Measurements from ENCODE around the gene BPNT1. TPM values are rescaled to one million over a fixed set of nuclear protein-coding genes. Genes with fewer than 3 reads are reported as not detected.
A peak's percentile ranks its signal among the peaks of the same experiment; 100 is the strongest.
"Not testable (repeated sequence)": the region's sequence is repeated elsewhere in the genome, so short reads cannot be mapped to it uniquely, and the experiment has no call there.

BPNT1 gene
- total and polyA plus RNA-seq, 10 donors = 15.3 to 25.8 (median 19.5) TPM

DNA sequence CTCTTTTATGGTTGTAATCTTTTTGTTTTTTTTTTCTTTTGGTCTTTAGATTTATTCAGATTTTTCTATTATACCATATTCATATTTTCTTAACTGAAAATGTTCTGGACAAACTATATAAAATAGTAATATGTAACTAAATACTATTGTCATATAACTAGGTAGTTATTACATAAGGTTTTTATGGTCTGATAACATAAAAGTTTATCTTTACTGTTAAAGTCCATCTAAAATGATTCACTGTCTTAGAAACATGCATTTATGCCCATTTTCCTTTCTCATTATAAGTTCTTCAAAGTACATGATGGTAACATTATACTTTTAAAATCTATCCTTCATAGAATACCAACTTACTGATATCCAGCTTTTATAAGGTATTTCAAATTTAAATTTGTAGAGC is 33.5 kb upstream of the BPNT1 start:
- DNase-seq = no peak
- H3K4me1 ChIP-seq = no peaks in the 10 kb centered on the region
- no peak overlapping the region for H3K4me3 ChIP-seq
- H3K36me3 ChIP-seq = peaks cover 0 to 46% (median 20%) of the 10 kb centered on the region in 6 donors
- TF ChIP-seq POLR2A (IDR thresholded peaks at IDR 0.05) (no peak), POLR2AphosphoS5 (IDR thresholded peaks at IDR 0.05) (no peak)
- TF ChIP-seq, protein P1, sequence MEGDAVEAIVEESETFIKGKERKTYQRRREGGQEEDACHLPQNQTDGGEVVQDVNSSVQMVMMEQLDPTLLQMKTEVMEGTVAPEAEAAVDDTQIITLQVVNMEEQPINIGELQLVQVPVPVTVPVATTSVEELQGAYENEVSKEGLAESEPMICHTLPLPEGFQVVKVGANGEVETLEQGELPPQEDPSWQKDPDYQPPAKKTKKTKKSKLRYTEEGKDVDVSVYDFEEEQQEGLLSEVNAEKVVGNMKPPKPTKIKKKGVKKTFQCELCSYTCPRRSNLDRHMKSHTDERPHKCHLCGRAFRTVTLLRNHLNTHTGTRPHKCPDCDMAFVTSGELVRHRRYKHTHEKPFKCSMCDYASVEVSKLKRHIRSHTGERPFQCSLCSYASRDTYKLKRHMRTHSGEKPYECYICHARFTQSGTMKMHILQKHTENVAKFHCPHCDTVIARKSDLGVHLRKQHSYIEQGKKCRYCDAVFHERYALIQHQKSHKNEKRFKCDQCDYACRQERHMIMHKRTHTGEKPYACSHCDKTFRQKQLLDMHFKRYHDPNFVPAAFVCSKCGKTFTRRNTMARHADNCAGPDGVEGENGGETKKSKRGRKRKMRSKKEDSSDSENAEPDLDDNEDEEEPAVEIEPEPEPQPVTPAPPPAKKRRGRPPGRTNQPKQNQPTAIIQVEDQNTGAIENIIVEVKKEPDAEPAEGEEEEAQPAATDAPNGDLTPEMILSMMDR (IDR thresholded peaks at IDR 0.05 in 8 of 11, conservative IDR thresholded peaks at IDR 0.05 in 3 of 11) = no peak
- intact Hi-C loops (cut with DNase I; ENCODE audit: low total_unique reads) = no loop called here
- H3K27ac ChIP-seq = no peak overlapping the region
- no peaks in the 10 kb centered on the region for H3K27me3 ChIP-seq (replicated peaks in 1 of 7)
- H3K9me3 ChIP-seq = no peaks in the 10 kb centered on the region

DNA sequence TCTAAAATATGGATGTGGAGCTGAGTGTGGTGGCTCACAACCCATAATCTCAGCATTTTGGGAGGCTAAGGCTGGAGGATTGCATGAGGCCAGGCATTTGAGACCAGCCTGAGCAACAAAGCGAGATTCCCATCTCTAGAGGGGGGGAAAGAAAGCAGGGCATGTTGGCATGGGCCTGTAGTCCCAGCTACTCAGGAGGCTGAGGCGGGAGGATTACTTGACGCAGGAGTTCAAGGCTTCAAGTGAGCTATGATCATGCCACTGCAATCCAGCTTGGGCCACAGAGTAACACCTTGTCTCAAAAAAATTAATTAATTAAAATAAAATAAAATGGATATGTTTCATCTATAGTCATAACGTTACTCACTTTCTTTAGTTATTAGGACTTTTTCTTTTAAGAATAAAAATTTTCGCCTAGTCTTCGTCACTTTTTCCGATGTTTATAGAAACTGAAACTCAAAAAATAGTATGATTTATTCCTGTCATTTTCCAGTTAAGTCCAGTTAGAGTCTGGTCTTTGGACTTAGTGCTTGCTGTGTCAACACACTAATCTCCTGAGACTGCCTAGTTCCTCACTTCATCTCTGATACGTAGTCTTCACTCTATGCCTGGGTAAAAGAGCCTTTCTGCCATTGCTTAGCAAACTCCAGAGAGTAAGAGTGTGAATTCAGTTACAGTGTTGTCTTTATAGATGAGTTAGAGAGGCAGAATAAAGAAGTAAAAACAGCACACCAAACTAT is 32.4 kb upstream of the BPNT1 start:
- intact Hi-C loops (cut with DNase I; ENCODE audit: low total_unique reads) = no loop called here
- Histone ChIP-seq H3K4me1 (no peaks in the 10 kb centered on the region), H3K27me3 (replicated peaks in 1 of 7) (no peaks in the 10 kb centered on the region), H3K4me3 (no peak overlapping the region), H3K9me3 (no peaks in the 10 kb centered on the region), H3K36me3 (peaks cover 0 to 46% (median 13%) of the 10 kb centered on the region in 6 donors), H3K27ac (no peak overlapping the region)
- WGBS, 5 donors = 87 to 96% (median 95%) methylated on average over 8 of the region's 8 CpGs
- TF ChIP-seq, protein P1 (IDR thresholded peaks at IDR 0.05 in 8 of 11, conservative IDR thresholded peaks at IDR 0.05 in 3 of 11) = no peak
- TF ChIP-seq POLR2AphosphoS5 (IDR thresholded peaks at IDR 0.05) (no peak), POLR2A (IDR thresholded peaks at IDR 0.05) (no peak)
- DNase-seq = no peak

DNA sequence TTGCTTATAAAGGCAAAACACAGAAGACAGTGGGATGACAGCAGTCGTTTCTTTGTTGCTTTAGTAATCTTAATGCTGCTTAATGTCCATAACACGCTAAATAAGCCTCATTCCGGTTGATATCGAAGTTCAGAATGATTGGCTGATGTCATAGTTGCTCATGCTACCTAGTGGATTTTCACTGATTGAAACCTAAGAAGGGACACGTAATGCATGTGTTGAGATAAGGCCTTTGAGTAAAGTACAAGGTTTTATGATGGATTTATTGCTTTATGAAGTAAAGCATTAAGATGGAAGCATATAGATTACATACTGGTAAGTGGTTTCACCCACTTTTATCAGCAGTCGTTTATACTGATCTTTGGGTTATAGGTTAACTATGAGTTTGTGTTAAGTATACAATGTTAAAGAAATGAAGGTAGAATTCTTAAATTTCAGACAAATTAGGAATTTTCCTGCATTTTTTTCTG is 29.5 kb upstream of the BPNT1 start:
- Histone ChIP-seq H3K36me3 (peaks cover 0 to 54% (median 26%) of the 10 kb centered on the region in 6 donors), H3K4me1 (no peaks in the 10 kb centered on the region), H3K27ac (no peak overlapping the region), H3K9me3 (no peaks in the 10 kb centered on the region), H3K4me3 (no peak overlapping the region), H3K27me3 (replicated peaks in 1 of 7) (no peaks in the 10 kb centered on the region)
- WGBS, 5 donors = 91 to 97% (median 93%) methylated on average over 6 of the region's 6 CpGs
- TF ChIP-seq, protein P1 (IDR thresholded peaks at IDR 0.05 in 8 of 11, conservative IDR thresholded peaks at IDR 0.05 in 3 of 11) = no peak
- TF ChIP-seq POLR2A (IDR thresholded peaks at IDR 0.05) (no peak), POLR2AphosphoS5 (IDR thresholded peaks at IDR 0.05) (no peak)
- intact Hi-C loops (cut with DNase I; ENCODE audit: low total_unique reads) = no loop called here
- no peak for DNase-seq

DNA sequence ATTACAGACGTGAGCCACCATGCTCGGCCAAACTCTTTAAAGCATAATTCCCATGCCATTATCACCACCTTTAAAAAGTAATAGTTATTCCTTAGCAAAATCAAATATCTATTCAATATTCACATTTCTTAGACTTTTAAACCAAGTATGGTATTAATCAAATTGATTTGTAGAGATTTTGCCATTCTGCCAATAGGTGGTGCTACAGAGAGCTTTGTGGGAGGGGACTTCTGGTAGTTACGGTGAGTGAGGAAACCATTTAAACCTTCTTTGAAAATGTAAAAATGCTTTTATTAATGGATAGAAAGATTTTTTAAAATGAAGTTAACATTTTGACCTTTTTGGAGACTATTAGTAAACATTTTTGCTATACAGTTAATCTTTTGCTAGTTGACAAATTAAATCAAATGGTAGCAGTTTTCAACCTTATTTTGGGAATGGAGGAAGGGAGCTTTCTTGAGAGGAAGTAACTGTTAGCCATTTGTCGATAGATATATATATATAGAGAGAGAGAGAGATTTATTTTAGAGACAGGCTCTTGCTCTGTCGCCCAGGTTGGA is 23.6 kb upstream of the BPNT1 start:
- intact Hi-C loops (cut with DNase I; ENCODE audit: low total_unique reads) = no loop called here
- Histone ChIP-seq H3K4me3 (peak overlapping the region in 1 of 8 donors; percentile 28), H3K4me1 (peaks cover 0 to 9% (median 0%) of the 10 kb centered on the region in 6 donors), H3K36me3 (peaks cover 0 to 96% (median 59%) of the 10 kb centered on the region in 6 donors), H3K27me3 (replicated peaks in 1 of 7) (no peaks in the 10 kb centered on the region), H3K27ac (no peak overlapping the region), H3K9me3 (no peaks in the 10 kb centered on the region)
- DNase-seq = no peak
- TF ChIP-seq, protein P1 (IDR thresholded peaks at IDR 0.05 in 8 of 11, conservative IDR thresholded peaks at IDR 0.05 in 3 of 11) = peak in 10 of 11 experiments; percentile 9 to 64 (median 46)
- no peak for TF ChIP-seq POLR2A (IDR thresholded peaks at IDR 0.05)
- TF ChIP-seq POLR2AphosphoS5 (IDR thresholded peaks at IDR 0.05) = no peak
- WGBS, 5 donors = 58 to 75% (median 64%) methylated on average over 5 of the region's 5 CpGs

DNA sequence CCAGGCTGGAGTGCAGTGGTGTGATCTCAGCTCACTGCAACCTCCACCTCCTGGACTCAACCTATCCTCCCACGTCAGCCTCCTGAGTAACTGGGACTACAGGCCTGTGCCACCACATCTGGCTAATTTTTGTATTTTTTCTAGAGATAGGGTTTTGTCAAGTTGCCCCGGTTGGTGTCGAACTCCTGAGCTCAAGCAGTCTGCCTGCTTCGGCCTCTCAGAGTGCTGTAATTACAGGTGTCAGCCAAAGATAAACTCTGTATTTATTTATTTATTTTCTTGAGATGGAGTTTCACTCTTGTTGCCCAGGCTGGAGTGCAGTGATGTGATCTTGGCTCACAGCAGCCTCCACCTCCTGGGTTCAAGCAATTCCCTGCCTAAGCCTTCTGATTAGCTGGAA is 23.0 kb upstream of the BPNT1 start:
- H3K4me1 ChIP-seq; DNase-seq; H3K27ac ChIP-seq; H3K4me3 ChIP-seq; intact Hi-C loops (cut with DNase I; ENCODE audit: low total_unique reads); H3K27me3 ChIP-seq (replicated peaks in 1 of 7); H3K9me3 ChIP-seq: not testable (repeated sequence)
- H3K36me3 ChIP-seq = peaks cover 3 to 98% (median 65%) of the 10 kb centered on the region in 6 donors
- WGBS, 5 donors = 96 to 98% (median 97%) methylated on average over 4 of the region's 4 CpGs

DNA sequence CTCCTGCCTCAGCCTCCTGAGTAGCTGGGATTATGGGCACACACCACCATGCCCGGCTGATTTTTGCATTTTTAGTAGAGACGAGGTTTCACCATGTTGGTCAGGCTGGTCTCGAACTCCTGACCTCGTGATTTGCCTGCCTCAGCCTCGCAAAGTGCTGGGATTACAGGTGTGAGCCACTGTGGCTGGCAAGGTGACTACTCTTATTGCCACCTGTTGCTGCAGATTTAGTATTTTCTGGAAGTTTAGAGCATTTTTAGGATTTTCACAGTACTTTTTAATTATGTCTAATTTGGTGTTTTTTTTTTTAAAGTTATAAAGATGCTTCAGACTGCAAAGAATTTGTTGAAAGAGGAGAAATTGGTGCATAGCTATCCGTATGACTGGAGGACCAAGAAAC is 20.9 kb upstream of the BPNT1 start:
- H3K4me1 ChIP-seq; H3K9me3 ChIP-seq; DNase-seq; H3K27ac ChIP-seq; H3K27me3 ChIP-seq (replicated peaks in 1 of 7); H3K4me3 ChIP-seq; intact Hi-C loops (cut with DNase I; ENCODE audit: low total_unique reads): not testable (repeated sequence)
- WGBS, 5 donors = 83 to 97% (median 94%) methylated on average over 6 of the region's 6 CpGs
- peaks cover 3 to 98% (median 76%) of the 10 kb centered on the region in 6 donors for H3K36me3 ChIP-seq
